Testis (tissue), 3 donors: ENCODE results near the gene TMEM92. TPM values are rescaled to one million over a fixed set of nuclear protein-coding genes. Genes with fewer than 3 reads are reported as not detected.
"Not testable (repeated sequence)": the region's sequence is repeated elsewhere in the genome, so short reads cannot be mapped to it uniquely, and the experiment has no call there.

Experiments used
- DNase-seq: peaks from one replicate; pipeline ENCODE4 v3.0.0-alpha.2; 2019
- H3K27ac ChIP-seq, 2 donors: fragments of 200-600 bp; sonication (generic); one replicate each; pipeline ENCODE4 v1.5.1; 2019
- H3K27me3 ChIP-seq: fragments of 200-600 bp; sonication (generic); one replicate; pipeline ENCODE4 v1.5.1; 2019
- H3K36me3 ChIP-seq: fragments of 200-600 bp; sonication (generic); one replicate; pipeline ENCODE4 v1.5.1; 2017; ENCODE audit warnings: low read depth; ENCODE audit errors: missing control alignments
- H3K4me1 ChIP-seq: fragments of 200-600 bp; sonication (generic); one replicate; pipeline ENCODE4 v1.5.1; 2019
- H3K4me3 ChIP-seq, 2 donors: fragments of 200-600 bp; sonication (generic); one replicate each; pipeline ENCODE4 v1.5.1; 2017 to 2019
- H3K9me3 ChIP-seq: fragments of 200-600 bp; sonication (generic); one replicate; pipeline ENCODE4 v1.5.1; 2017
- CTCF ChIP-seq, 3 experiments: fragments of 450-650 bp in 2 of 3; fragments of 200-600 bp in 1 of 3; sonication (generic) in 1 of 3; IDR thresholded peaks; one replicate each; pipeline ENCODE4 v1.5.1; 2016 to 2019; ENCODE audit warnings: antibody characterized with exemption in 3 of 3, mild to moderate bottlenecking in 2 of 3, moderate library complexity in 1 of 3
- POLR2A ChIP-seq: fragments of 450-650 bp; IDR thresholded peaks from one replicate; pipeline ENCODE4 v1.6.1; 2017; ENCODE audit warnings: antibody characterized with exemption, mild to moderate bottlenecking, moderate library complexity
- WGBS, 2 donors: methylation state at CpG; one replicate each; pipeline ENCODE4 v1.1.5; 2018; 5-methylcytosine and 5-hydroxymethylcytosine counted together
- intact Hi-C: fragments of 100-400 bp; cut with DNase I; formaldehyde crosslinking; loops from one replicate; pipeline ENCODE4 v1.15.1; 2023; ENCODE audit warnings: low total_unique reads
- polyA plus RNA-seq: library from polyadenylated mRNA; stranded (reverse); fragments of 350-450 nt; fragmentation: Illumina TruSeq; extraction: RNeasy Lipid Tissue Mini Kit (QIAGEN cat#74804); gene quantifications from one replicate; pipeline ENCODE4 v1.2.3, GENCODE V29; 2014; ENCODE audit warnings: low read depth, low replicate concordance; ENCODE audit not compliant: insufficient read depth
- total RNA-seq, 2 donors: library from RNA; depleted of rRNA; stranded (reverse); fragments of >200 nt; gene quantifications; one replicate each; pipeline ENCODE4 v1.2.3, GENCODE V29; 2016

TMEM92 gene
- total and polyA plus RNA-seq, 3 donors from 2014 or later, result 0.44 to 1.5 (median 0.93) TPM

- no peaks in the 10 kb centered on the region for H3K27me3 ChIP-seq
- H3K4me3 ChIP-seq, result no peak overlapping the region
- no peak for TF ChIP-seq POLR2A
- no peak for TF ChIP-seq CTCF (IDR thresholded peaks at IDR 0.05)
- no peak overlapping the region for H3K27ac ChIP-seq
- 66 to 68% methylated on average over 4 of the region's 4 CpGs for WGBS, 2 donors
- no peaks in the 10 kb centered on the region for H3K9me3 ChIP-seq
- DNase-seq, result no peak
- no peaks in the 10 kb centered on the region for H3K4me1 ChIP-seq
- no peaks in the 10 kb centered on the region for H3K36me3 ChIP-seq
- intact Hi-C loops, result no loop called here
Measured at GRCh38 chr17:50295021-50295420, 20.8 kb downstream of the TMEM92 start.

- Histone ChIP-seq H3K27ac (no peak overlapping the region), H3K36me3 (no peaks in the 10 kb centered on the region), H3K9me3 (no peaks in the 10 kb centered on the region), H3K4me1 (no peaks in the 10 kb centered on the region), H3K27me3 (no peaks in the 10 kb centered on the region), H3K4me3 (no peak overlapping the region)
- peak; percentile 82 for DNase-seq
- intact Hi-C loops, result no loop called here
- WGBS, 2 donors, result 31 to 33% methylated on average over 5 to 7 of the region's 7 CpGs
- peak; percentile 70 to 85 (median 84) for TF ChIP-seq CTCF (IDR thresholded peaks at IDR 0.05)
- no peak for TF ChIP-seq POLR2A
Measured at GRCh38 chr17:50297407-50297865, 23.2 kb downstream of the TMEM92 start.

- intact Hi-C loops, result no loop called here
- no peak for TF ChIP-seq POLR2A
Measured at GRCh38 chr17:50298018-50298417, 23.8 kb downstream of the TMEM92 start.

GRCh38 chr17:50299776-50300175 lies 25.5 kb downstream of the TMEM92 start:
- no peak for DNase-seq
- Histone ChIP-seq H3K9me3 (no peaks in the 10 kb centered on the region), H3K4me3 (no peak overlapping the region), H3K4me1 (peaks cover 9% of the 10 kb centered on the region), H3K27me3 (no peaks in the 10 kb centered on the region), H3K36me3 (no peaks in the 10 kb centered on the region), H3K27ac (no peak overlapping the region)
- WGBS, 2 donors, result 70 to 72% methylated on average over 3 of the region's 3 CpGs
- intact Hi-C loops, result no loop called here
- TF ChIP-seq POLR2A, result no peak
- TF ChIP-seq CTCF (IDR thresholded peaks at IDR 0.05), result no peak

More at GRCh38 chr17:50298018-50298417, 23.8 kb downstream of the TMEM92 start:
- Histone ChIP-seq H3K4me3 (no peak overlapping the region), H3K4me1 (no peaks in the 10 kb centered on the region), H3K9me3 (no peaks in the 10 kb centered on the region), H3K27ac (no peak overlapping the region), H3K36me3 (no peaks in the 10 kb centered on the region), H3K27me3 (no peaks in the 10 kb centered on the region)
- 72 to 83% methylated on average over 10 to 11 of the region's 11 CpGs for WGBS, 2 donors
- DNase-seq, result no peak

GRCh38 chr17:50300824-50301223 lies 26.6 kb downstream of the TMEM92 start:
- H3K4me3 ChIP-seq, DNase-seq, H3K9me3 ChIP-seq, H3K27me3 ChIP-seq, H3K36me3 ChIP-seq, H3K27ac ChIP-seq, intact Hi-C loops: not testable (repeated sequence)
- H3K4me1 ChIP-seq, result peaks cover 19% of the 10 kb centered on the region
- WGBS, 2 donors, result 81% methylated on average over 1 of the region's 1 CpG

- Histone ChIP-seq H3K4me1 (peaks cover 19% of the 10 kb centered on the region), H3K27ac (no peak overlapping the region), H3K27me3 (no peaks in the 10 kb centered on the region), H3K36me3 (no peaks in the 10 kb centered on the region), H3K4me3 (no peak overlapping the region), H3K9me3 (no peaks in the 10 kb centered on the region)
- TF ChIP-seq CTCF (IDR thresholded peaks at IDR 0.05), result no peak
- TF ChIP-seq POLR2A, result no peak
- no peak for DNase-seq
- intact Hi-C loops, result no loop called here
- 83 to 84% methylated on average over 9 of the region's 9 CpGs for WGBS, 2 donors
Measured at GRCh38 chr17:50301891-50302584, 27.8 kb downstream of the TMEM92 start.
